Measurements from ENCODE around the gene CCDC47. TPM values are rescaled to one million over a fixed set of nuclear protein-coding genes. Genes with fewer than 3 reads are reported as not detected.

The CCDC47 gene
- total RNA-seq, 1 experiment from 2014 or later: 104 TPM

DNA sequence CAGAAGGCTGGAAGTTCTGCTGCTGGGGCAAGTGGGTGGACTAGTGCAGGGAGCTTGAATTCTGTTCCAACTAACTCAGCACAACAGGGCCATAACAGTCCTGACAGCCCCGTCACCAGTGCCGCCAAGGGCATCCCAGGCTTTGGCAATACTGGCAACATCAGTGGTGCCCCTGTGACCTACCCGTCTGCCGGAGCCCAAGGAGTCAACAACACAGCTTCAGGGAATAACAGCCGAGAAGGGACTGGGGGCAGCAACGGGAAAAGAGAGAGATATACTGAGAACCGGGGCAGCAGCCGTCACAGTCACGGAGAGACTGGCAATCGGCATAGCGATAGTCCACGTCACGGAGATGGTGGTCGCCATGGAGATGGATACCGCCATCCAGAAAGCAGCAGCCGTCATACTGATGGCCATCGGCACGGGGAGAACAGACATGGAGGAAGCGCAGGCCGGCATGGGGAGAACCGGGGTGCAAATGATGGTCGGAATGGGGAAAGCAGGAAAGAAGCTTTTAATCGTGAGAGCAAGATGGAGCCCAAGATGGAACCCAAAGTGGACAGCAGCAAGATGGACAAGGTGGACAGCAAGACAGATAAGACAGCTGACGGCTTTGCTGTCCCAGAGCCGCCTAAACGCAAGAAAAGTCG lies 44.5 kb upstream of the CCDC47 start:
- BruUV-seq (replicated peaks): TSS peak; percentile 68
- POLR2A ChIA-PET (ENCODE audit: low non-redundant PET): interaction anchor here (0.5 to 0.8 kb wide), 3 partner anchors 8 to 11 kb away, joined by 3 to 12 read pairs (median 3); partner anchors contain the start of gene PSMC5

GRCh38 chr17:63816669-63817068 lies 43.3 kb upstream of the CCDC47 start:
- ChIA-PET CTCF (no interaction called here), POLR2A (ENCODE audit: low non-redundant PET) (no interaction called here)
- Histone ChIP-seq H3K9me3 (ENCODE audit: low read depth, low read length, poor library complexity, severe bottlenecking) (no peaks in the 10 kb centered on the region), H3K4me3 (ENCODE audit: low read depth, low read length, poor library complexity, severe bottlenecking) (no peak overlapping the region), H3K27ac (ENCODE audit: low read depth, low read length, poor library complexity, severe bottlenecking) (no peak overlapping the region), H3K27me3 (replicated peaks; ENCODE audit: insufficient read depth, low read depth, low read length, poor library complexity) (no peaks in the 10 kb centered on the region), H3K36me3 (ENCODE audit: insufficient read depth, low read length, poor library complexity, severe bottlenecking) (peaks cover 97% of the 10 kb centered on the region), H3K4me1 (ENCODE audit: insufficient read depth, low read length, poor library complexity, severe bottlenecking) (no peaks in the 10 kb centered on the region)
- TF ChIP-seq EZH2 (IDR thresholded peaks at IDR 0.05; ENCODE audit: borderline replicate concordance, low read depth, low read length, poor library complexity, severe bottlenecking): no peak
- TF ChIP-seq, protein P1, sequence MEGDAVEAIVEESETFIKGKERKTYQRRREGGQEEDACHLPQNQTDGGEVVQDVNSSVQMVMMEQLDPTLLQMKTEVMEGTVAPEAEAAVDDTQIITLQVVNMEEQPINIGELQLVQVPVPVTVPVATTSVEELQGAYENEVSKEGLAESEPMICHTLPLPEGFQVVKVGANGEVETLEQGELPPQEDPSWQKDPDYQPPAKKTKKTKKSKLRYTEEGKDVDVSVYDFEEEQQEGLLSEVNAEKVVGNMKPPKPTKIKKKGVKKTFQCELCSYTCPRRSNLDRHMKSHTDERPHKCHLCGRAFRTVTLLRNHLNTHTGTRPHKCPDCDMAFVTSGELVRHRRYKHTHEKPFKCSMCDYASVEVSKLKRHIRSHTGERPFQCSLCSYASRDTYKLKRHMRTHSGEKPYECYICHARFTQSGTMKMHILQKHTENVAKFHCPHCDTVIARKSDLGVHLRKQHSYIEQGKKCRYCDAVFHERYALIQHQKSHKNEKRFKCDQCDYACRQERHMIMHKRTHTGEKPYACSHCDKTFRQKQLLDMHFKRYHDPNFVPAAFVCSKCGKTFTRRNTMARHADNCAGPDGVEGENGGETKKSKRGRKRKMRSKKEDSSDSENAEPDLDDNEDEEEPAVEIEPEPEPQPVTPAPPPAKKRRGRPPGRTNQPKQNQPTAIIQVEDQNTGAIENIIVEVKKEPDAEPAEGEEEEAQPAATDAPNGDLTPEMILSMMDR (conservative IDR thresholded peaks at IDR 0.05; ENCODE audit: low read depth, low read length): no peak
- intact Hi-C loops (cut with micrococcal nuclease; ENCODE audit: unreplicated experiment): loop anchor here (5.0 kb wide), 1 partner anchor 34 kb away; no protein-coding TSS in a partner anchor
- no peak for DNase-seq (ENCODE audit: low spot score)
- BruUV-seq (replicated peaks): no TSS peak

More for the DNA sequence above, 44.5 kb upstream of the CCDC47 start:
- TF ChIP-seq, protein P1 (conservative IDR thresholded peaks at IDR 0.05; ENCODE audit: low read depth, low read length): no peak
- TF ChIP-seq EZH2 (IDR thresholded peaks at IDR 0.05; ENCODE audit: borderline replicate concordance, low read depth, low read length, poor library complexity, severe bottlenecking): no peak
- H3K4me3 ChIP-seq (ENCODE audit: low read depth, low read length, poor library complexity, severe bottlenecking): no peak overlapping the region
- intact Hi-C loops (cut with micrococcal nuclease; ENCODE audit: unreplicated experiment): loop anchor here (5.0 kb wide), 1 partner anchor 36 kb away; no protein-coding TSS in a partner anchor
- no peak for DNase-seq (ENCODE audit: low spot score)
- H3K9me3 ChIP-seq (ENCODE audit: low read depth, low read length, poor library complexity, severe bottlenecking): no peaks in the 10 kb centered on the region
- no peaks in the 10 kb centered on the region for H3K27me3 ChIP-seq (replicated peaks; ENCODE audit: insufficient read depth, low read depth, low read length, poor library complexity)
- CTCF ChIA-PET: no interaction called here
- peaks cover 98% of the 10 kb centered on the region for H3K36me3 ChIP-seq (ENCODE audit: insufficient read depth, low read length, poor library complexity, severe bottlenecking)
- no peak overlapping the region for H3K27ac ChIP-seq (ENCODE audit: low read depth, low read length, poor library complexity, severe bottlenecking)
- no peaks in the 10 kb centered on the region for H3K4me1 ChIP-seq (ENCODE audit: insufficient read depth, low read length, poor library complexity, severe bottlenecking)

DNA sequence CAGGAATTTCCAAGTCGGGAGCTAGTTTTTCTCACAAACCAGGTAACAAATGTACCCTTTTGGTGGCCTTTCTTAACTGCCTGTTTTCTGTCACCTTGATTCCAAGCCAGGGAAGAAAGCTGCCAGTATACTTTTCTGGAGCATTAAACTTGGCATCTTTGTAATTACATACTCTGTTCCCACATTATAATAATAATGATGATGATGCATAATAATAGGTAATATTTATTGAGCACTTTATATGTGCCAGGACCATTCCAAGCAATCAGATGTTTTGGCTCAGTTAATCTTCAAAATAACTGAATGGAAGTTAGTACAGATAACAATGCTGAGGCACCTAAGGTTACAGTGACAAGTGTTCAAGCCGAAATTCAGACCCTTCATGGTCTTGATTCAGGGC lies 42.7 kb upstream of the CCDC47 start:
- Histone ChIP-seq H3K27me3 (replicated peaks; ENCODE audit: insufficient read depth, low read depth, low read length, poor library complexity) (no peaks in the 10 kb centered on the region), H3K27ac (ENCODE audit: low read depth, low read length, poor library complexity, severe bottlenecking) (no peak overlapping the region), H3K4me1 (ENCODE audit: insufficient read depth, low read length, poor library complexity, severe bottlenecking) (no peaks in the 10 kb centered on the region), H3K36me3 (ENCODE audit: insufficient read depth, low read length, poor library complexity, severe bottlenecking) (peaks cover 97% of the 10 kb centered on the region), H3K9me3 (ENCODE audit: low read depth, low read length, poor library complexity, severe bottlenecking) (no peaks in the 10 kb centered on the region), H3K4me3 (ENCODE audit: low read depth, low read length, poor library complexity, severe bottlenecking) (no peak overlapping the region)
- POLR2A ChIA-PET (ENCODE audit: low non-redundant PET): no interaction called here
- intact Hi-C loops (cut with micrococcal nuclease; ENCODE audit: unreplicated experiment): loop anchor here (5.0 kb wide), 1 partner anchor 34 kb away; no protein-coding TSS in a partner anchor
- TF ChIP-seq EZH2 (IDR thresholded peaks at IDR 0.05; ENCODE audit: borderline replicate concordance, low read depth, low read length, poor library complexity, severe bottlenecking): no peak
- CTCF ChIA-PET: no interaction called here
- no TSS peak for BruUV-seq (replicated peaks)
- DNase-seq (ENCODE audit: low spot score): no peak

Data from A673 (cell line).